K562 (cell line): Measurements from ENCODE around the gene MBLAC2. TPM values are rescaled to one million over a fixed set of nuclear protein-coding genes. Genes with fewer than 3 reads are reported as not detected.

Experiments used
- CHD2 ChIP-seq: IDR thresholded peaks from 2 replicates; pipeline ENCODE4 v1.6.1; 2011; ENCODE audit warnings: low read depth, low read length
- ETS2 ChIP-seq: IDR thresholded peaks from 2 replicates; pipeline ENCODE4 v1.6.1; 2016; ENCODE audit warnings: borderline replicate concordance, missing genetic modification characterization, mild to moderate bottlenecking, moderate library complexity, missing compliant biosample characterization; ENCODE audit not compliant: poor library complexity, severe bottlenecking
- FOXJ2 ChIP-seq: fragments of 200-800 bp; sonication (Bioruptor generic); IDR thresholded peaks from 2 replicates; pipeline ENCODE4 v1.6.1; 2016; ENCODE audit warnings: missing genetic modification characterization, missing compliant biosample characterization
- HNRNPH1 ChIP-seq: fragments of 200-400 bp; formaldehyde crosslinking; optimal IDR thresholded peaks from 2 replicates; pipeline ENCODE3; 2017; ENCODE audit warnings: low read depth, mild to moderate bottlenecking, low read length, moderate library complexity
- MIER1 ChIP-seq: fragments of 450-650 bp; IDR thresholded peaks from 2 replicates; pipeline ENCODE4 v1.6.1; 2016; ENCODE audit warnings: antibody characterized with exemption, mild to moderate bottlenecking, low read depth
- RBM25 ChIP-seq: fragments of 200-400 bp; formaldehyde crosslinking; IDR thresholded peaks from 2 replicates; pipeline ENCODE4 v1.6.1; 2018; ENCODE audit warnings: low read length, low read depth, moderate library complexity; ENCODE audit not compliant: severe bottlenecking
- U2AF2 ChIP-seq: fragments of 200-400 bp; formaldehyde crosslinking; optimal IDR thresholded peaks from 2 replicates; pipeline ENCODE3; 2017; ENCODE audit warnings: low read depth, mild to moderate bottlenecking, low read length
- ZFP91 ChIP-seq: sonication (generic); formaldehyde crosslinking; IDR thresholded peaks from 2 replicates; pipeline ENCODE4 v1.8.0; 2022; ENCODE audit warnings: mild to moderate bottlenecking, missing genetic modification reagents
- ZNF217 ChIP-seq: sonication (generic); formaldehyde crosslinking; IDR thresholded peaks from 2 replicates; pipeline ENCODE4 v1.8.0; 2022; ENCODE audit warnings: mild to moderate bottlenecking, missing genetic modification reagents
- polyA plus RNA-seq, 8 experiments: library from polyadenylated mRNA; depleted of rRNA in 4 of 8; stranded (reverse) in 5 of 8; unstranded in 3 of 8; fragments of >200 nt; fragmentation: Nextera tagmentation in 2 of 8; fragmentation: Illumina TruSeq in 1 of 8; extraction: Ambion mirVana in 2 of 8; extraction: Trizol in 1 of 8; gene quantifications; 2 replicates each; pipeline versions ENCODE4 v1.2.1 to v1.2.3, GENCODE V29; 2011 to 2014; ENCODE audit warnings: inconsistent platforms in 1 of 8, missing spikeins in 1 of 8
- total RNA-seq, 7 experiments: library from RNA; depleted of rRNA in 6 of 7; stranded (reverse); fragments of >200 nt in 6 of 7; fragmentation: Illumina TruSeq in 2 of 7; extraction: Trizol in 2 of 7; gene quantifications; 2 replicates each; pipeline versions ENCODE4 v1.2.1 to v1.2.3, GENCODE V29; 2011 to 2021; ENCODE audit warnings: low replicate concordance in 1 of 7
- TF ChIP-seq, protein P1 (sequence below), 2 experiments: fragments of 450-650 bp; formaldehyde crosslinking in 1 of 2; IDR thresholded peaks; 2 replicates each; pipeline versions ENCODE4 v1.4.0 to v1.6.1; 2014 to 2020; ENCODE audit warnings: mild to moderate bottlenecking in 2 of 2, borderline replicate concordance in 1 of 2, low read depth in 1 of 2

MBLAC2 gene
- total and polyA plus RNA-seq, 9 of the 15 experiments (the other 6 are each of a cell fraction or from before 2014, with no cell fraction given), result 2.4 to 13.1 (median 10.3) TPM

- TF ChIP-seq HNRNPH1 (no peak), FOXJ2 (tag) (no peak), CHD2 (peak; percentile 28; the same call in 1 of the 2 replicates), ETS2 (tag) (no peak), RBM25 (no peak), ZFP91 (CRISPR knock-in tag) (no peak), MIER1 (no peak), ZNF217 (CRISPR knock-in tag) (no peak), U2AF2 (no peak)
- TF ChIP-seq, protein P1, sequence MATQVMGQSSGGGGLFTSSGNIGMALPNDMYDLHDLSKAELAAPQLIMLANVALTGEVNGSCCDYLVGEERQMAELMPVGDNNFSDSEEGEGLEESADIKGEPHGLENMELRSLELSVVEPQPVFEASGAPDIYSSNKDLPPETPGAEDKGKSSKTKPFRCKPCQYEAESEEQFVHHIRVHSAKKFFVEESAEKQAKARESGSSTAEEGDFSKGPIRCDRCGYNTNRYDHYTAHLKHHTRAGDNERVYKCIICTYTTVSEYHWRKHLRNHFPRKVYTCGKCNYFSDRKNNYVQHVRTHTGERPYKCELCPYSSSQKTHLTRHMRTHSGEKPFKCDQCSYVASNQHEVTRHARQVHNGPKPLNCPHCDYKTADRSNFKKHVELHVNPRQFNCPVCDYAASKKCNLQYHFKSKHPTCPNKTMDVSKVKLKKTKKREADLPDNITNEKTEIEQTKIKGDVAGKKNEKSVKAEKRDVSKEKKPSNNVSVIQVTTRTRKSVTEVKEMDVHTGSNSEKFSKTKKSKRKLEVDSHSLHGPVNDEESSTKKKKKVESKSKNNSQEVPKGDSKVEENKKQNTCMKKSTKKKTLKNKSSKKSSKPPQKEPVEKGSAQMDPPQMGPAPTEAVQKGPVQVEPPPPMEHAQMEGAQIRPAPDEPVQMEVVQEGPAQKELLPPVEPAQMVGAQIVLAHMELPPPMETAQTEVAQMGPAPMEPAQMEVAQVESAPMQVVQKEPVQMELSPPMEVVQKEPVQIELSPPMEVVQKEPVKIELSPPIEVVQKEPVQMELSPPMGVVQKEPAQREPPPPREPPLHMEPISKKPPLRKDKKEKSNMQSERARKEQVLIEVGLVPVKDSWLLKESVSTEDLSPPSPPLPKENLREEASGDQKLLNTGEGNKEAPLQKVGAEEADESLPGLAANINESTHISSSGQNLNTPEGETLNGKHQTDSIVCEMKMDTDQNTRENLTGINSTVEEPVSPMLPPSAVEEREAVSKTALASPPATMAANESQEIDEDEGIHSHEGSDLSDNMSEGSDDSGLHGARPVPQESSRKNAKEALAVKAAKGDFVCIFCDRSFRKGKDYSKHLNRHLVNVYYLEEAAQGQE (IDR thresholded peaks at IDR 0.05; ENCODE audit: borderline replicate concordance), result no peak
- TF ChIP-seq, protein P1 (CRISPR knock-in tag; IDR thresholded peaks at IDR 0.05; ENCODE audit: low read depth), result no peak
Measured at GRCh38 chr5:90474235-90475107, at the start of gene MBLAC2, which contains the start of gene POLR3G (continued).
